DND-41 (cell line): ENCODE measurements around the gene NFXL1.

Experiments
- EZH2 ChIP-seq: IDR thresholded peaks from 3 replicates; pipeline ENCODE4 v1.6.1; 2012; ENCODE audit warnings: borderline replicate concordance, low read depth, mild to moderate bottlenecking, moderate library complexity, low read length, inconsistent platforms; ENCODE audit not compliant: severe bottlenecking
- TF ChIP-seq, protein P1 (sequence below): IDR thresholded peaks from 2 replicates; pipeline ENCODE4 v1.5.1; 2012; ENCODE audit warnings: borderline replicate concordance, low read length, moderate library complexity, mild to moderate bottlenecking; ENCODE audit not compliant: poor library complexity, severe bottlenecking; ENCODE audit errors: extremely low read depth

DNA sequence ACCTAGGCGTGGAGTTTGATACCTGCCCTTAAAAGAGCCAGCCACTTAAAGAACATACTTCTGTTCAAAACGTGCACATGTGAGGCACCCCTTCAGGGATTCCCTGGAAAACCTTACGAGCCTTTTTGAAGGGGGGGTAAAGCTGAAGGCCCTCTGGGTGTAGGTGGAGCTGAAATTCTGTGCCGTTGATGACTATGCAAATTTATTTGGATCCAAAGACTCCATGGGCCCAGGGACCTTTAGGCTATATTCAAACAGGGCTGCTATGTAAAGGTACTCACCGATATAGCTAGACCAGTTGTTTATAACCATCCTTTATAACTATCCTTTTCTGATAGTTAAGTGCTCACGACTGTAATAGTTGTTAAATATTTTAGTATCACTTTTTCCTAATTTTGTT is 40.3 kb upstream of the NFXL1 start:
- TF ChIP-seq EZH2: no peak
- TF ChIP-seq, protein P1, sequence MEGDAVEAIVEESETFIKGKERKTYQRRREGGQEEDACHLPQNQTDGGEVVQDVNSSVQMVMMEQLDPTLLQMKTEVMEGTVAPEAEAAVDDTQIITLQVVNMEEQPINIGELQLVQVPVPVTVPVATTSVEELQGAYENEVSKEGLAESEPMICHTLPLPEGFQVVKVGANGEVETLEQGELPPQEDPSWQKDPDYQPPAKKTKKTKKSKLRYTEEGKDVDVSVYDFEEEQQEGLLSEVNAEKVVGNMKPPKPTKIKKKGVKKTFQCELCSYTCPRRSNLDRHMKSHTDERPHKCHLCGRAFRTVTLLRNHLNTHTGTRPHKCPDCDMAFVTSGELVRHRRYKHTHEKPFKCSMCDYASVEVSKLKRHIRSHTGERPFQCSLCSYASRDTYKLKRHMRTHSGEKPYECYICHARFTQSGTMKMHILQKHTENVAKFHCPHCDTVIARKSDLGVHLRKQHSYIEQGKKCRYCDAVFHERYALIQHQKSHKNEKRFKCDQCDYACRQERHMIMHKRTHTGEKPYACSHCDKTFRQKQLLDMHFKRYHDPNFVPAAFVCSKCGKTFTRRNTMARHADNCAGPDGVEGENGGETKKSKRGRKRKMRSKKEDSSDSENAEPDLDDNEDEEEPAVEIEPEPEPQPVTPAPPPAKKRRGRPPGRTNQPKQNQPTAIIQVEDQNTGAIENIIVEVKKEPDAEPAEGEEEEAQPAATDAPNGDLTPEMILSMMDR: no peak
